Measurements from ENCODE around the gene NOP14. TPM values are rescaled to one million over a fixed set of nuclear protein-coding genes. Genes with fewer than 3 reads are reported as not detected.
"Not testable (repeated sequence)": the region's sequence is repeated elsewhere in the genome, so short reads cannot be mapped to it uniquely, and the experiment has no call there.

NOP14 gene
- polyA plus RNA-seq, 4 donors: 10.0 to 26.3 (median 17.9) TPM

GRCh38 chr4:2995546-2996265 lies 32.5 kb upstream of the NOP14 start:
- DNase-seq (no peak), FAIRE-seq (no peak)
- Histone ChIP-seq H3K36me3 (ENCODE audit: control insufficient read depth in 3 of 3, insufficient read depth in 2 of 3, low read depth in 1 of 3, low read length in 3 of 3) (no peaks in the 10 kb centered on the region), H3K4me1 (ENCODE audit: control insufficient read depth in 3 of 3, insufficient read depth in 2 of 3, low read depth in 1 of 3, low read length in 2 of 3) (peaks cover 0 to 2% (median 0%) of the 10 kb centered on the region in 3 donors), H3K4me3 (ENCODE audit: low read depth in 1 of 3, low read length in 3 of 3) (no peak overlapping the region), H3K27ac (ENCODE audit: low read depth in 1 of 3, low read length in 2 of 3) (no peak overlapping the region), H3K9me3 (ENCODE audit: control insufficient read depth in 2 of 2, insufficient read depth in 1 of 2, low read depth in 1 of 2, low read length in 1 of 2) (no peaks in the 10 kb centered on the region), H3K27me3 (ENCODE audit: control insufficient read depth in 3 of 3, insufficient read depth in 3 of 3, low read length in 3 of 3) (no peaks in the 10 kb centered on the region)
- WGBS, 3 donors: 69 to 83% (median 73%) methylated on average over 4 of the region's 4 CpGs

GRCh38 chr4:2994917-2995316 lies 31.7 kb upstream of the NOP14 start:
- DNase-seq (no peak), FAIRE-seq (no peak)
- no peaks in the 10 kb centered on the region for H3K27me3 ChIP-seq (ENCODE audit: control insufficient read depth in 3 of 3, insufficient read depth in 3 of 3, low read length in 3 of 3)
- H3K4me1 ChIP-seq (ENCODE audit: control insufficient read depth in 3 of 3, insufficient read depth in 2 of 3, low read depth in 1 of 3, low read length in 2 of 3): peaks cover 0 to 2% (median 0%) of the 10 kb centered on the region in 3 donors
- WGBS, 3 donors: 97 to 99% (median 98%) methylated on average over 4 of the region's 4 CpGs
- no peak overlapping the region for H3K4me3 ChIP-seq (ENCODE audit: low read depth in 1 of 3, low read length in 3 of 3)
- no peaks in the 10 kb centered on the region for H3K36me3 ChIP-seq (ENCODE audit: control insufficient read depth in 3 of 3, insufficient read depth in 2 of 3, low read depth in 1 of 3, low read length in 3 of 3)
- no peak overlapping the region for H3K27ac ChIP-seq (ENCODE audit: low read depth in 1 of 3, low read length in 2 of 3)
- H3K9me3 ChIP-seq (ENCODE audit: control insufficient read depth in 2 of 2, insufficient read depth in 1 of 2, low read depth in 1 of 2, low read length in 1 of 2): no peaks in the 10 kb centered on the region

GRCh38 chr4:2991243-2991642 lies 28.0 kb upstream of the NOP14 start:
- Histone ChIP-seq H3K9me3 (ENCODE audit: control insufficient read depth in 2 of 2, insufficient read depth in 1 of 2, low read depth in 1 of 2, low read length in 1 of 2) (no peaks in the 10 kb centered on the region), H3K4me3 (ENCODE audit: low read depth in 1 of 3, low read length in 3 of 3) (no peak overlapping the region), H3K4me1 (ENCODE audit: control insufficient read depth in 3 of 3, insufficient read depth in 2 of 3, low read depth in 1 of 3, low read length in 2 of 3) (no peaks in the 10 kb centered on the region), H3K36me3 (ENCODE audit: control insufficient read depth in 3 of 3, insufficient read depth in 2 of 3, low read depth in 1 of 3, low read length in 3 of 3) (no peaks in the 10 kb centered on the region), H3K27ac (ENCODE audit: low read depth in 1 of 3, low read length in 2 of 3) (no peak overlapping the region), H3K27me3 (ENCODE audit: control insufficient read depth in 3 of 3, insufficient read depth in 3 of 3, low read length in 3 of 3) (no peaks in the 10 kb centered on the region)
- 67 to 93% (median 89%) methylated on average over 4 of the region's 4 CpGs for WGBS, 3 donors
- no peak for FAIRE-seq
- DNase-seq: no peak

GRCh38 chr4:2983715-2984114 lies 20.5 kb upstream of the NOP14 start:
- H3K27me3 ChIP-seq (ENCODE audit: control insufficient read depth in 3 of 3, insufficient read depth in 3 of 3, low read length in 3 of 3); H3K36me3 ChIP-seq (ENCODE audit: control insufficient read depth in 3 of 3, insufficient read depth in 2 of 3, low read depth in 1 of 3, low read length in 3 of 3); H3K4me3 ChIP-seq (ENCODE audit: low read depth in 1 of 3, low read length in 3 of 3); H3K4me1 ChIP-seq (ENCODE audit: control insufficient read depth in 3 of 3, insufficient read depth in 2 of 3, low read depth in 1 of 3, low read length in 2 of 3); H3K27ac ChIP-seq (ENCODE audit: low read depth in 1 of 3, low read length in 2 of 3); DNase-seq; FAIRE-seq: not testable (repeated sequence)
- H3K9me3 ChIP-seq (ENCODE audit: control insufficient read depth in 2 of 2, insufficient read depth in 1 of 2, low read depth in 1 of 2, low read length in 1 of 2): peaks cover 0 to 22% of the 10 kb centered on the region in 2 donors
- WGBS, 3 donors: 84 to 91% (median 84%) methylated on average over 7 of the region's 7 CpGs

GRCh38 chr4:2982012-2982411 lies 18.8 kb upstream of the NOP14 start:
- no peak for FAIRE-seq
- WGBS, 3 donors: 75 to 81% (median 78%) methylated on average over 3 to 4 of the region's 4 CpGs
- Histone ChIP-seq H3K4me1 (ENCODE audit: control insufficient read depth in 3 of 3, insufficient read depth in 2 of 3, low read depth in 1 of 3, low read length in 2 of 3) (no peaks in the 10 kb centered on the region), H3K9me3 (ENCODE audit: control insufficient read depth in 2 of 2, insufficient read depth in 1 of 2, low read depth in 1 of 2, low read length in 1 of 2) (peaks cover 0 to 22% of the 10 kb centered on the region in 2 donors), H3K4me3 (ENCODE audit: low read depth in 1 of 3, low read length in 3 of 3) (no peak overlapping the region), H3K27ac (ENCODE audit: low read depth in 1 of 3, low read length in 2 of 3) (no peak overlapping the region), H3K27me3 (ENCODE audit: control insufficient read depth in 3 of 3, insufficient read depth in 3 of 3, low read length in 3 of 3) (no peaks in the 10 kb centered on the region), H3K36me3 (ENCODE audit: control insufficient read depth in 3 of 3, insufficient read depth in 2 of 3, low read depth in 1 of 3, low read length in 3 of 3) (no peaks in the 10 kb centered on the region)
- DNase-seq: no peak

GRCh38 chr4:2981256-2981819 lies 18.1 kb upstream of the NOP14 start:
- no peaks in the 10 kb centered on the region for H3K27me3 ChIP-seq (ENCODE audit: control insufficient read depth in 3 of 3, insufficient read depth in 3 of 3, low read length in 3 of 3)
- FAIRE-seq (no peak), DNase-seq (no peak)
- H3K27ac ChIP-seq (ENCODE audit: low read depth in 1 of 3, low read length in 2 of 3): no peak overlapping the region
- H3K4me1 ChIP-seq (ENCODE audit: control insufficient read depth in 3 of 3, insufficient read depth in 2 of 3, low read depth in 1 of 3, low read length in 2 of 3): no peaks in the 10 kb centered on the region
- no peaks in the 10 kb centered on the region for H3K36me3 ChIP-seq (ENCODE audit: control insufficient read depth in 3 of 3, insufficient read depth in 2 of 3, low read depth in 1 of 3, low read length in 3 of 3)
- H3K4me3 ChIP-seq (ENCODE audit: low read depth in 1 of 3, low read length in 3 of 3): no peak overlapping the region
- 79 to 86% (median 80%) methylated on average over 4 of the region's 4 CpGs for WGBS, 3 donors
- peaks cover 0 to 22% of the 10 kb centered on the region in 2 donors for H3K9me3 ChIP-seq (ENCODE audit: control insufficient read depth in 2 of 2, insufficient read depth in 1 of 2, low read depth in 1 of 2, low read length in 1 of 2)

- Histone ChIP-seq H3K36me3 (ENCODE audit: control insufficient read depth in 3 of 3, insufficient read depth in 2 of 3, low read depth in 1 of 3, low read length in 3 of 3) (no peaks in the 10 kb centered on the region), H3K4me3 (ENCODE audit: low read depth in 1 of 3, low read length in 3 of 3) (no peak overlapping the region), H3K27me3 (ENCODE audit: control insufficient read depth in 3 of 3, insufficient read depth in 3 of 3, low read length in 3 of 3) (no peaks in the 10 kb centered on the region), H3K9me3 (ENCODE audit: control insufficient read depth in 2 of 2, insufficient read depth in 1 of 2, low read depth in 1 of 2, low read length in 1 of 2) (peaks cover 0 to 22% of the 10 kb centered on the region in 2 donors), H3K27ac (ENCODE audit: low read depth in 1 of 3, low read length in 2 of 3) (no peak overlapping the region), H3K4me1 (ENCODE audit: control insufficient read depth in 3 of 3, insufficient read depth in 2 of 3, low read depth in 1 of 3, low read length in 2 of 3) (no peaks in the 10 kb centered on the region)
- WGBS, 3 donors: 81 to 83% (median 82%) methylated on average over 14 of the region's 14 CpGs
- FAIRE-seq (no peak), DNase-seq (no peak)
Observed at GRCh38 chr4:2977211-2978088, 14.2 kb upstream of the NOP14 start.

GRCh38 chr4:2971275-2971674 lies 8.1 kb upstream of the NOP14 start:
- Histone ChIP-seq H3K4me1 (ENCODE audit: control insufficient read depth in 3 of 3, insufficient read depth in 2 of 3, low read depth in 1 of 3, low read length in 2 of 3) (no peaks in the 10 kb centered on the region), H3K27me3 (ENCODE audit: control insufficient read depth in 3 of 3, insufficient read depth in 3 of 3, low read length in 3 of 3) (no peaks in the 10 kb centered on the region), H3K36me3 (ENCODE audit: control insufficient read depth in 3 of 3, insufficient read depth in 2 of 3, low read depth in 1 of 3, low read length in 3 of 3) (peaks cover 0 to 2% (median 0%) of the 10 kb centered on the region in 3 donors), H3K4me3 (ENCODE audit: low read depth in 1 of 3, low read length in 3 of 3) (no peak overlapping the region), H3K27ac (ENCODE audit: low read depth in 1 of 3, low read length in 2 of 3) (no peak overlapping the region), H3K9me3 (ENCODE audit: control insufficient read depth in 2 of 2, insufficient read depth in 1 of 2, low read depth in 1 of 2, low read length in 1 of 2) (no peaks in the 10 kb centered on the region)
- WGBS, 3 donors: 86 to 90% (median 88%) methylated on average over 3 of the region's 3 CpGs
- FAIRE-seq (no peak), DNase-seq (no peak)

Data from small intestine (tissue), 7 donors.